Heart right ventricle (tissue), 16 donors: ENCODE results near the gene ZNF425. TPM values are rescaled to one million over a fixed set of nuclear protein-coding genes. Genes with fewer than 3 reads are reported as not detected.
A peak's percentile ranks its signal among the peaks of the same experiment; 100 is the strongest.
"Not testable (repeated sequence)": the region's sequence is repeated elsewhere in the genome, so short reads cannot be mapped to it uniquely, and the experiment has no call there.

ENCODE experiments used
- ATAC-seq, 8 donors: fragments of 200-7000 bp; cut with Tn5 transposase; one replicate each; pipeline ENCODE4 v1.9.1; 2020; ENCODE audit warnings: mild to moderate bottlenecking in 8 of 8, moderate library complexity in 8 of 8, moderate number of reproducible peaks in 1 of 8
- DNase-seq, 2 donors: peaks; one replicate each; pipeline ENCODE4 v3.0.0-alpha.2; 2020
- H3K27ac ChIP-seq, 10 donors: fragments of 200-600 bp; sonication (generic) in 2 of 10; one replicate each; pipeline versions ENCODE4 v1.5.0 to v1.8.0; 2020 to 2022; ENCODE audit warnings: mild to moderate bottlenecking in 3 of 10
- H3K27me3 ChIP-seq, 7 donors: fragments of 200-600 bp; one replicate each; pipeline ENCODE4 v1.8.0; 2021 to 2022; ENCODE audit warnings: mild to moderate bottlenecking in 2 of 7
- H3K36me3 ChIP-seq, 9 donors: fragments of 200-600 bp; sonication (generic) in 1 of 9; one replicate each; pipeline versions ENCODE4 v1.5.0 to v1.8.0; 2020 to 2022; ENCODE audit warnings: mild to moderate bottlenecking in 2 of 9
- H3K4me1 ChIP-seq, 9 donors: fragments of 200-600 bp; sonication (generic) in 1 of 9; one replicate each; pipeline versions ENCODE4 v1.5.0 to v1.8.0; 2020 to 2022; ENCODE audit warnings: mild to moderate bottlenecking in 4 of 9
- H3K4me3 ChIP-seq, 10 donors: fragments of 200-600 bp; sonication (generic) in 2 of 10; one replicate each; pipeline versions ENCODE4 v1.5.0 to v1.8.0; 2020 to 2022; ENCODE audit warnings: mild to moderate bottlenecking in 7 of 10, moderate library complexity in 2 of 10
- H3K9me3 ChIP-seq, 11 donors: fragments of 200-600 bp in 10 of 11; sonication (generic) in 2 of 11; one replicate each; pipeline versions ENCODE4 v1.5.0 to v1.8.0; 2013 to 2022; ENCODE audit warnings: mild to moderate bottlenecking in 2 of 11, control low read depth in 1 of 11, moderate library complexity in 1 of 11
- WGBS, 2 donors: extraction: QIAGEN DNeasy Blood & Tissue Kit; methylation state at CpG; one replicate each; pipeline ENCODE4 v1.1.7; 2013; ENCODE audit warnings: inconsistent platforms in 1 of 2; 5-methylcytosine and 5-hydroxymethylcytosine counted together
- intact Hi-C, 10 donors: fragments of 100-400 bp; cut with DNase I; formaldehyde crosslinking; loops; one replicate each; pipeline versions ENCODE4 v1.11.1 to v1.14.2; 2022
- polyA plus RNA-seq, 2 donors: library from polyadenylated mRNA; stranded (reverse); fragments of 200-250 nt; gene quantifications; one replicate each; pipeline ENCODE4 v1.2.3, GENCODE V29; 2013
- total RNA-seq, 10 donors: library from RNA; stranded (reverse); fragmentation: NEBNext Ultra II Directional in 3 of 10; extraction: Animal tissue kit (Norgen Biotek cat#: 25700) in 3 of 10; gene quantifications; one replicate each; pipeline versions ENCODE4 v1.2.1 to v1.2.4, GENCODE V29; 2021 to 2023
- TF ChIP-seq, protein P1 (sequence below), 9 donors: fragments of 200-600 bp; sonication (generic) in 2 of 9; IDR thresholded peaks; one replicate each; pipeline versions ENCODE4 v1.5.0 to v1.8.0; 2021 to 2022; ENCODE audit warnings: antibody characterized with exemption in 9 of 9, mild to moderate bottlenecking in 5 of 9, moderate library complexity in 1 of 9
- donor health status: Arrhythmogenic right ventricular cardiomyopathy.
- donor health status: ischemic (EF 13 %, LVEDD 7.1; RV severe dilation, severe dysfunction).
- donor health status: healthy with polysubstance abuse.
- donor health status: DM: no; HTN: yes; CAD: no.
- donor health status: DM: no; HTN: no; CAD: no.
- donor health status: ischemic (EF 25% LVEDD 6.9; RV normal size, moderate dysfunction).
- donor health status: ischemic (EF 25% LVEDD 5.7; RV mildly dilated, moderate dysfunction).
- donor health status: healthy.
- donor health status: DM: yes; HTN: yes; CAD: no.
- donor health status: Ischemic cardiomyopathy.
- donor health status: ischemic (EF 35%, LVEDD 5.7; RV mildly dilated, moderate dysfunction).
- donor health status: nonischemic (EF 11% LVEDD 7.7; RV severe dilation, severe dysfunction).
- donor health status: DM: yes; HTN: yes; CAD: no.
- donor health status: PGD.
- donor health status: ischemic (EF 29% LVEDD 5.4; RV normal size, mild dysfunction).
- donor health status: nonischemic (EF 23%, LVEDD 6.1; RV moderate dilation, normal function).

ZNF425 gene
- total and polyA plus RNA-seq, 12 donors, result 0.28 to 1.2 (median 0.73) TPM

DNA sequence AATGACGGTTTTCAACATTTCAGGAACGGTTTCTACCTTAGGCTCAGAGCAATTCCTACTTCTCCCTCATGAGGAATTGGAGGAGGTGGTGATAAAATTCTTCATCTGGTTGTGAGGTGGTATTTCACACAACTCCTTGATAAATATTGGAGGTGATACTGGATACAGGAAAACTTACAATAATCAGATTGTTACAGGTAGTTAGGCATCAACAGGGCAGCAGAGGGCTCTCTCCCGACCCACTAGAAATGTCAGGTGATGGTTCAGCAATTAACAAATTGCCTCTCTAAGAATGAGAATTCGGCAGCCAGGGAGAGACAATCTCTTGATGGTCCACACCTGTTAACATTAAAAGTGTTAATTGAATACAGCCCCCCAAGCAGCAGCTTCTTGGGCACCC is 58.3 kb downstream of the ZNF425 start:
- intact Hi-C loops, result loop anchor here in 8 of 10 donors (5.0 to 10.0 kb wide), 3 partner anchors 41 to 63 kb away; partner anchors contain the start of gene PDIA4 (in 2 of the 8)

DNA sequence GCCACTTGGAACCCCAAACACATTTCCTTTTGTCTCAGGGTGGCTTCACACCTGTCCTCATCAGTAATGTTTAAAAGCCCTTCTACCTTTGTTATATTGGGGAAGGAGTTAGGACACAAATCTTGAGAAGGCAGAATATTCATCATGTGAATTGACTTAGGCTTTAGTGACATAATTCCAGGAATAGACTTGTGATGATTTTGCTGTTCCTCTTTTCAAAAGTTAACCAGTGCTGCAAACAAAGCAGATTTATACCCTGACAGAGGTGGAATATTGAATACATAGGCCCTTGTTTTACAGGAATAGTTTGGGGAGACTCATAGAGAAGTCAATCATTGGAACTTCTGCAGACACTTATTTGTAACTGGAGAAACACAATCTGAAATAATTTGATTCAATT is 62.6 kb downstream of the ZNF425 start:
- no peaks in the 10 kb centered on the region for H3K9me3 ChIP-seq
- peaks cover 0 to 12% (median 3%) of the 10 kb centered on the region in 9 donors for H3K36me3 ChIP-seq
- H3K27me3 ChIP-seq, result no peaks in the 10 kb centered on the region
- ATAC-seq (no peak), DNase-seq (no peak)
- peaks cover 0 to 16% (median 0%) of the 10 kb centered on the region in 9 donors for H3K4me1 ChIP-seq
- TF ChIP-seq, protein P1, sequence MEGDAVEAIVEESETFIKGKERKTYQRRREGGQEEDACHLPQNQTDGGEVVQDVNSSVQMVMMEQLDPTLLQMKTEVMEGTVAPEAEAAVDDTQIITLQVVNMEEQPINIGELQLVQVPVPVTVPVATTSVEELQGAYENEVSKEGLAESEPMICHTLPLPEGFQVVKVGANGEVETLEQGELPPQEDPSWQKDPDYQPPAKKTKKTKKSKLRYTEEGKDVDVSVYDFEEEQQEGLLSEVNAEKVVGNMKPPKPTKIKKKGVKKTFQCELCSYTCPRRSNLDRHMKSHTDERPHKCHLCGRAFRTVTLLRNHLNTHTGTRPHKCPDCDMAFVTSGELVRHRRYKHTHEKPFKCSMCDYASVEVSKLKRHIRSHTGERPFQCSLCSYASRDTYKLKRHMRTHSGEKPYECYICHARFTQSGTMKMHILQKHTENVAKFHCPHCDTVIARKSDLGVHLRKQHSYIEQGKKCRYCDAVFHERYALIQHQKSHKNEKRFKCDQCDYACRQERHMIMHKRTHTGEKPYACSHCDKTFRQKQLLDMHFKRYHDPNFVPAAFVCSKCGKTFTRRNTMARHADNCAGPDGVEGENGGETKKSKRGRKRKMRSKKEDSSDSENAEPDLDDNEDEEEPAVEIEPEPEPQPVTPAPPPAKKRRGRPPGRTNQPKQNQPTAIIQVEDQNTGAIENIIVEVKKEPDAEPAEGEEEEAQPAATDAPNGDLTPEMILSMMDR (IDR thresholded peaks at IDR 0.05), result no peak
- H3K27ac ChIP-seq, result peak overlapping the region in 1 of 10 donors; percentile 98
- no peak overlapping the region for H3K4me3 ChIP-seq
- intact Hi-C loops, result loop anchor here in 4 of 10 donors (5.0 to 10.0 kb wide), 3 partner anchors 36 to 59 kb away; partner anchors contain the start of gene PDIA4 (in 1 of the 4)

More for the DNA sequence above, 58.3 kb downstream of the ZNF425 start:
- Histone ChIP-seq H3K36me3 (peaks cover 0 to 52% (median 26%) of the 10 kb centered on the region in 9 donors), H3K27ac (no peak overlapping the region), H3K4me1 (peaks cover 0 to 20% (median 0%) of the 10 kb centered on the region in 9 donors), H3K4me3 (no peak overlapping the region), H3K9me3 (no peaks in the 10 kb centered on the region), H3K27me3 (no peaks in the 10 kb centered on the region)
- WGBS, 2 donors, result 77 to 79% methylated on average over 4 of the region's 4 CpGs
- TF ChIP-seq, protein P1 (IDR thresholded peaks at IDR 0.05), result no peak
- no peak for ATAC-seq
- no peak for DNase-seq

DNA sequence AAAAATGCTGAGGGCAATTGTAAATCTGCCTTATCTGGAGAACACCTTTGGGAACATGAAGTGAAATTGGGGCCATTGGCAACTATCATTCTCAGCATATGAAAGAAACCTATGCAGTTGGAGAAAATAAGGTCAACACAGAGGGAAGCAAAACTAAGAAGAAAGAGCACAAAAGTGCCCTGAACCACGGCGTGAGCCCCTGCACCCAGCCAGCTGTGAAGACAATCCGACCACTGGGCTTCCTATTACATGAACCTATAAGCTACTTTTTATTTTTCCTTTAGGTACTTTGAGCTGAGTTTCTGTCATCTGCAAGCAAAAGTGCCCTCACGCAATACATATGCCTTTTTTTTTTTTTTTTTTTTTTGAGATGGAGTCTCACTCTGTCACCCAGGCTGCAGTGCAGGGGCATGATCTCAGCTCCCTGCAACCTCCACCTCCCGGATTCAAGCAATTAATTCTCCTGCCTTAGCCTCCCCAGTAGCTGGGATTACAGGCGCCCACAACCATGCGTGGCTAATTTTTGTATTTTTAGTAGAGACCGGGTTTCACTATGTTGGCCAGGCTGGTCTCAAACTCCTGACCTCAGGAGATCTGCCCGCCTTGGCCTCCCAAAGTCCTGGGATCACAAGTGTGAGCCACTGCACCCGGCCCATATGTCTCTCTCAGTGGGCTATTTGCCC is 63.8 kb downstream of the ZNF425 start:
- peaks cover 0 to 16% (median 0%) of the 10 kb centered on the region in 9 donors for H3K4me1 ChIP-seq
- intact Hi-C loops, result loop anchor here in 4 of 10 donors (5.0 to 10.0 kb wide), 3 partner anchors 35 to 58 kb away; partner anchors contain the start of gene PDIA4 (in 1 of the 4)
- H3K27me3 ChIP-seq, DNase-seq, H3K9me3 ChIP-seq, H3K4me3 ChIP-seq, H3K27ac ChIP-seq, ATAC-seq, H3K36me3 ChIP-seq: not testable (repeated sequence)
- WGBS, 2 donors, result 91% methylated on average over 10 of the region's 10 CpGs

DNA sequence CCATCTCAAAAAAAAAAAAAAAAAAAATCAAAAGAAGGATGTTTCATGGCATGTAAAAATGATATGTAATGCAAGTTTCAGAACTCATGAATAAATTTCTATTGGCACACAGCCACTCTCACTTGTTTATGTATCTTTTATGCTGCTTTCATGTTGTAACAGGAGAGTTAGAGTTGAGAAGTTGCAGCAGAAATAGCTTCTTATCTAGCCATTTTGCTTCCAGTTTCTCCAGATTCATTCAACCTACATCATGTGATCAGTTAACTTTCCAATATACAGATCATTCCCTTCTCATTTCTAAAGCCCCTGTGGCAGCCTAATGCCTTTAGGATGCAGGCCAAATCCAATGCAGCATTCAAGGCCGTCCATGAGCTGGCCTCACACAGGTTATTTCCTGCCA is 66.0 kb downstream of the ZNF425 start:
- Histone ChIP-seq H3K4me1 (peaks cover 0 to 12% (median 0%) of the 10 kb centered on the region in 9 donors), H3K27ac (no peak overlapping the region), H3K4me3 (no peak overlapping the region), H3K27me3 (no peaks in the 10 kb centered on the region), H3K36me3 (no peaks in the 10 kb centered on the region), H3K9me3 (no peaks in the 10 kb centered on the region)
- TF ChIP-seq, protein P1 (IDR thresholded peaks at IDR 0.05), result no peak
- DNase-seq (no peak), ATAC-seq (no peak)
- 51 to 62% methylated on average over 1 of the region's 1 CpG for WGBS, 2 donors
- intact Hi-C loops, result loop anchor here in 4 of 10 donors (5.0 to 10.0 kb wide), 3 partner anchors 33 to 55 kb away; partner anchors contain the start of gene PDIA4 (in 1 of the 4)

DNA sequence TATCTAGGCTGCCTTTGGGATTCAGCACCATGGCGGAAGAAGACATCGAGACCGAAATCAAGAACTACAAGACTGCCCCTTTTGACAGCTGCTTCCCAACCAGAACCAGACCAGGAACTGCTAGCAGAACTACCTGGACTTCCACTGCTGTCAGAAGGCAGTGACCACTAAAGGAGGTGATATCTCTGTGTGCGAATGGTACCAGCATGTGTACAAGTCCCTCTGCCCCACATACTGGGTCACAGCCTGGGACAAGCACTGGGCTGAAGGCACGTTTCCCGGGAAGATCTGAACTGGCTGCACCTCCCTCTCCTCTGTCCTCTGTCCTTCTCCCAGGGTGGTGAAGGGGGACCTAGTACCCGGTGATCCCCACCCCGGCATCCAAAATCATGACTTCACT is 72.2 kb downstream of the ZNF425 start:
- no peaks in the 10 kb centered on the region for H3K36me3 ChIP-seq
- H3K4me1 ChIP-seq, result no peaks in the 10 kb centered on the region
- WGBS, 2 donors, result 89 to 90% methylated on average over 8 of the region's 8 CpGs
- H3K27me3 ChIP-seq, result peaks cover 0 to 5% (median 0%) of the 10 kb centered on the region in 7 donors
- no peak overlapping the region for H3K27ac ChIP-seq
- intact Hi-C loops, result no loop called here
- ATAC-seq (no peak), DNase-seq (no peak)
- TF ChIP-seq, protein P1 (IDR thresholded peaks at IDR 0.05), result no peak
- H3K4me3 ChIP-seq, result no peak overlapping the region
- no peaks in the 10 kb centered on the region for H3K9me3 ChIP-seq
